ENCODE data around the gene SLC23A1.

DNA sequence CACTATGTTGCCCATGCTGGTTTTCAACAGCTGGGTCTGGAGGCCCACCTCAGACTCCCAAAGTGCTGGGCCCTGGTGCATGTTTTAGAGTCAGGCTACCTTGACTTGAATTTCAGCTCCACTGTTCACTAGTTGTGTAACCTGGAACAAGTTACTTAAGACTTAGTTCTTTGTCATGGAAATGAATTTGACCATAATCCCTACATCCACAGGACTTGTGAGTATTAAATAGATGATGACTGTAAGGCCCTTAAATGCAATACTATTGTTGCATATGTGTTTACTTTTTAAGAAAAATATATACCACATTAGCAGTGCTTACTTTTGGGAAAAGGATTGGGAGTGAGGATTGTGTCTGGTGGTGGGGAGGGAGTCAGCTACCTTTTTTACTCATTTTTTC, 25.0 kb downstream of the SLC23A1 start:
- no peak for TF ChIP-seq CTCF (IDR thresholded peaks at IDR 0.05)
- no peak for TF ChIP-seq POLR2A (IDR thresholded peaks at IDR 0.05)

Data from esophagus squamous epithelium (tissue), 4 donors.